Measurements from ENCODE around the gene NEMF.
"Not testable (repeated sequence)": the region's sequence is repeated elsewhere in the genome, so short reads cannot be mapped to it uniquely, and the experiment has no call there.

DNA sequence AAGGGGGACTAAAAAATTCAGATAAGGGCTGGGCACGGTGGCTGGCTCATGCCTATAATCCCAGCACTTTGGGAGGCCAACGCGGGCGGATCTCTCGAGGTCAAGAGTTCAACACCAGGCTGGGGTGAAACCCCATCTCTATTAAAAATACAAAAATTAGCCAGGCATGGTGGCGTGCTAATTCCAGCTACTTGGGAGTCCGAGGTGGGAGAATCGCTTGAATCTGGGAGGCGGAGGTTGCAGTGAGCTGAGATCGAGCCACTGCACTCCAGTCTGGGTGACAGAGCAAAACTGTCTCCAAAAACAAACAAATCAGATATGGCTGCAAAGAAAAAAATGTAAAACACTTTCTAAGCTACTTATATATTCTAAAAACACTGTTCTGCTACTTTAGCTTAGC is 80.9 kb downstream of the NEMF start:
- TF ChIP-seq, protein P1, sequence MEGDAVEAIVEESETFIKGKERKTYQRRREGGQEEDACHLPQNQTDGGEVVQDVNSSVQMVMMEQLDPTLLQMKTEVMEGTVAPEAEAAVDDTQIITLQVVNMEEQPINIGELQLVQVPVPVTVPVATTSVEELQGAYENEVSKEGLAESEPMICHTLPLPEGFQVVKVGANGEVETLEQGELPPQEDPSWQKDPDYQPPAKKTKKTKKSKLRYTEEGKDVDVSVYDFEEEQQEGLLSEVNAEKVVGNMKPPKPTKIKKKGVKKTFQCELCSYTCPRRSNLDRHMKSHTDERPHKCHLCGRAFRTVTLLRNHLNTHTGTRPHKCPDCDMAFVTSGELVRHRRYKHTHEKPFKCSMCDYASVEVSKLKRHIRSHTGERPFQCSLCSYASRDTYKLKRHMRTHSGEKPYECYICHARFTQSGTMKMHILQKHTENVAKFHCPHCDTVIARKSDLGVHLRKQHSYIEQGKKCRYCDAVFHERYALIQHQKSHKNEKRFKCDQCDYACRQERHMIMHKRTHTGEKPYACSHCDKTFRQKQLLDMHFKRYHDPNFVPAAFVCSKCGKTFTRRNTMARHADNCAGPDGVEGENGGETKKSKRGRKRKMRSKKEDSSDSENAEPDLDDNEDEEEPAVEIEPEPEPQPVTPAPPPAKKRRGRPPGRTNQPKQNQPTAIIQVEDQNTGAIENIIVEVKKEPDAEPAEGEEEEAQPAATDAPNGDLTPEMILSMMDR (IDR thresholded peaks at IDR 0.05; ENCODE audit: poor library complexity, severe bottlenecking): not testable (repeated sequence)
- TF ChIP-seq EZH2 (IDR thresholded peaks at IDR 0.05; ENCODE audit: borderline replicate concordance, insufficient read depth, low read length, poor library complexity, severe bottlenecking): not testable (repeated sequence)
